Measurements from ENCODE around the gene FSCB. TPM values are rescaled to one million over a fixed set of nuclear protein-coding genes. Genes with fewer than 3 reads are reported as not detected.
"Not testable (repeated sequence)": the region's sequence is repeated elsewhere in the genome, so short reads cannot be mapped to it uniquely, and the experiment has no call there.

The FSCB gene, protein sequence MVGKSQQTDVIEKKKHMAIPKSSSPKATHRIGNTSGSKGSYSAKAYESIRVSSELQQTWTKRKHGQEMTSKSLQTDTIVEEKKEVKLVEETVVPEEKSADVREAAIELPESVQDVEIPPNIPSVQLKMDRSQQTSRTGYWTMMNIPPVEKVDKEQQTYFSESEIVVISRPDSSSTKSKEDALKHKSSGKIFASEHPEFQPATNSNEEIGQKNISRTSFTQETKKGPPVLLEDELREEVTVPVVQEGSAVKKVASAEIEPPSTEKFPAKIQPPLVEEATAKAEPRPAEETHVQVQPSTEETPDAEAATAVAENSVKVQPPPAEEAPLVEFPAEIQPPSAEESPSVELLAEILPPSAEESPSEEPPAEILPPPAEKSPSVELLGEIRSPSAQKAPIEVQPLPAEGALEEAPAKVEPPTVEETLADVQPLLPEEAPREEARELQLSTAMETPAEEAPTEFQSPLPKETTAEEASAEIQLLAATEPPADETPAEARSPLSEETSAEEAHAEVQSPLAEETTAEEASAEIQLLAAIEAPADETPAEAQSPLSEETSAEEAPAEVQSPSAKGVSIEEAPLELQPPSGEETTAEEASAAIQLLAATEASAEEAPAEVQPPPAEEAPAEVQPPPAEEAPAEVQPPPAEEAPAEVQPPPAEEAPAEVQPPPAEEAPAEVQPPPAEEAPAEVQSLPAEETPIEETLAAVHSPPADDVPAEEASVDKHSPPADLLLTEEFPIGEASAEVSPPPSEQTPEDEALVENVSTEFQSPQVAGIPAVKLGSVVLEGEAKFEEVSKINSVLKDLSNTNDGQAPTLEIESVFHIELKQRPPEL
- under 0.01 TPM for total RNA-seq

DNA sequence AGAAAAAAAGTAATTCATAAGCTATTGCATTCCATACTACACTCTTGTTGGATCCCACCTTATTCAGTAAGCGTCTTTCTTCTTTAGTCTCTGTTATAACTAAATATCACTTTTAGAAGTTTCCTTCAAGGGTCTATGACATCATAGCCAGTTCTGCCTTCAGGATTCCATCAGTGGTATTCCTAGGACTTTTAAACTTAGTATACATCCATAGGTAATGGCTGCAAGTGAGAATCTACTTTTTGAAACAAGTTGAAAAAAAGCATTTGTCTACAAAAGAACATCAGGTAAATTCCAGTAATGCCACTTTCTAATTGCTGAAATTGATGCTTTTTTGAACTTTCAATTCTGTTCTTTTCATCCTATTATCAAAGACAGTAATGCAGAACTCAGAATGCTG is at the start of gene FSCB:
TSS of gene FSCB (minus strand) at position 101 of the 400 bp plus-strand sequence. CDS start 296 bp downstream, outside the sequence.
- Histone ChIP-seq H3K27me3 (ENCODE audit: insufficient read depth, low read length) (no peaks in the 10 kb centered on the region), H3K9me3 (ENCODE audit: low read depth, low read length) (no peaks in the 10 kb centered on the region), H3K4me3 (ENCODE audit: low read length) (no peak within 1 kb of the TSS), H3K4me1 (ENCODE audit: insufficient read depth, low read length) (no peaks in the 10 kb centered on the region)

DNA sequence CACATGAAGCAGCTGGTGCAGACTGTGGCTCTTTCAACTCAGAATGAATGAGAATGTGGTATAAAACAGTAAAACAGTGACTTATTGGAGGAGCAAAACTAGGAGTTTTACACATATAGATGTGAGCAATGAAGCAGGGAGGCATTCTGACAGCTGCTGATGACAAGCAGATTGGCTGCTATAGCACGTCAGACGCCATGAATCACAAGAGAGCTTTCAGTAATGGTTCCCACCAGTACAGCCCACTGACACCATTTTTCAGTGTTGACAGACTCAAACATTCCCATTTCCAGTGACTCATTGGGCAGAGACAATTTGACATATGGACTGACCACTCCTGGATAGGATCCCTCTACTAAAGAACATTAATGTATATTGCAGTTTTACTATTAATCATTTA is 24.6 kb upstream of the FSCB start:
- no peaks in the 10 kb centered on the region for H3K4me1 ChIP-seq (ENCODE audit: insufficient read depth, low read length)
- H3K27me3 ChIP-seq (ENCODE audit: insufficient read depth, low read length), result no peaks in the 10 kb centered on the region
- H3K9me3 ChIP-seq (ENCODE audit: low read depth, low read length), result peaks cover 9% of the 10 kb centered on the region
- H3K4me3 ChIP-seq (ENCODE audit: low read length), result no peak overlapping the region

DNA sequence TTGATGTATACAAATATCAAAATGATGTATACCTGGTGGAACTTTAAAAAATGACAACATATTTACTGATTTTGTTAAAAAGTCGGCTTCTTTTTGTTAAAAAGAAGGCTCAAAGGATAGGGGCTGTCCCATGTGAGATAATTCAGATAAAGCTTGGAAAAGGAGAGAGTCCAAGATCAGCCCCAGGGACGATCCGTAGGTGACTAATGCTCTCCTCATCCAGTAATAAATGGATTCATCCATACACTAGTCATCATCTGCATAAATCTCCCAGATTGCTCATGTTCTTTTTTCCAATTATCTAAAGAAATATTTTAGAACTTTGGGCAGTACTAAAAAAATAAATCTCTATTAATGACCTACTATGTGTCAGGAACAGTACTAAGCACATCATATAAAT is 23.4 kb upstream of the FSCB start:
- Histone ChIP-seq H3K4me3 (ENCODE audit: low read length) (no peak overlapping the region), H3K27me3 (ENCODE audit: insufficient read depth, low read length) (no peaks in the 10 kb centered on the region), H3K4me1 (ENCODE audit: insufficient read depth, low read length) (no peaks in the 10 kb centered on the region), H3K9me3 (ENCODE audit: low read depth, low read length) (peaks cover 9% of the 10 kb centered on the region)

DNA sequence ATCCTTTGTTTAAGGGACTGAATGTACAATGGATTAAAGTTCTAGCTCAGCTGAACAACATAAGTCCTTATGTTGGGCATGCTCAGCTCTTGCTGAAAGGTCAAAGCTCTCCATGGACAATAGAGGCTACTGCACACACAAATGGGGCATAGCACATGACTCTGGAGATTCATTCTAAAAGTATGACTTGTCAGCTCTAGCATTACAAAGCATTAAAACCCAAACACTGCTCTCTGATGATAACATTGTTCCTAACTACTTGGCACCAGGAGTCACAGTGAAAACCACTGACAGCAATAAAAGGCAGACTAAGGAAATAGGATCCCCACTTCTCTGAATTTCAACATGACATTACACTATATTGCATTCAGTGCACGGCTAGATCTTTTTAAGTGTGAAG is 21.9 kb upstream of the FSCB start:
- Histone ChIP-seq H3K9me3 (ENCODE audit: low read depth, low read length) (peaks cover 4% of the 10 kb centered on the region), H3K27me3 (ENCODE audit: insufficient read depth, low read length) (no peaks in the 10 kb centered on the region), H3K4me3 (ENCODE audit: low read length) (no peak overlapping the region), H3K4me1 (ENCODE audit: insufficient read depth, low read length) (no peaks in the 10 kb centered on the region)

DNA sequence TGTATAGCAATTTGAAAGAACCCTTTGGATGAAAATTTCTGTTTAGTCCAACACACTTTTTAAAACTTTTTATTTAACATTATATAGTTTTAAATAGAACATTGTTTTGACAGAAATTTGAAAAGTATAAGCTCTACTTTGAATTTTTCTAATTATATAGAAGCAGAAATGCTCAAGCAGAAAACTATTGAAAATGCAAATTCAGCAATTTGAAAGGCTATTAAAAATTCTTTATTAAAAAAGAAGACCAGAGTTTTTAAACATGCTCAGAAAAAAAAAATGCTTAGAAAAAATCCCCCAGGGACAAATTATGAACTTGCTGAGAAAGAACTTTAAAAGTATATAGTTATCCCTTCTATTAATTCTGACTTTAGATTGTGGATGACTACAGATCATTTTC is 21.1 kb upstream of the FSCB start:
- H3K4me1 ChIP-seq (ENCODE audit: insufficient read depth, low read length), result no peaks in the 10 kb centered on the region
- no peak overlapping the region for H3K4me3 ChIP-seq (ENCODE audit: low read length)
- no peaks in the 10 kb centered on the region for H3K27me3 ChIP-seq (ENCODE audit: insufficient read depth, low read length)
- H3K9me3 ChIP-seq (ENCODE audit: low read depth, low read length), result peaks cover 4% of the 10 kb centered on the region

DNA sequence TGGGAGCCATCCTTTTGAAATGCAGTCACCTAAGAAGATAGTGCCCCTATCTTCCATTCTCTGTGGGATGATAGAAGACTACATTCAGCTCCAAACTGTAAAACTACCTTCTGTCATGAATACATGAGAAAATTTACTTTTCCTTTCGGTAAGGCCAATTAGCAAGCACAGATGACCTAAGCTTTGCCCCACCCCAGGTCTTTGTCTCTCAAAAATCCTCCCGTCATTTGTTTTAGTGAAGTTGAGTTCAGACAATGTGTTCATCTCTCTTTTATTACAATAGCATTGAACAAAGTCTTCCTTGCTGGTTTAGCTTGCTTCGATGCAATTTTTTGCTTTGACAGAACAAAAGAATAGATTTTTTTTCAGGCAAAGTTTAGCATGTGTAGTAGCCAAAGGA is 18.2 kb upstream of the FSCB start:
- no peak overlapping the region for H3K4me3 ChIP-seq (ENCODE audit: low read length)
- H3K27me3 ChIP-seq (ENCODE audit: insufficient read depth, low read length), result no peaks in the 10 kb centered on the region
- no peaks in the 10 kb centered on the region for H3K4me1 ChIP-seq (ENCODE audit: insufficient read depth, low read length)
- H3K9me3 ChIP-seq (ENCODE audit: low read depth, low read length), result peaks cover 4% of the 10 kb centered on the region

DNA sequence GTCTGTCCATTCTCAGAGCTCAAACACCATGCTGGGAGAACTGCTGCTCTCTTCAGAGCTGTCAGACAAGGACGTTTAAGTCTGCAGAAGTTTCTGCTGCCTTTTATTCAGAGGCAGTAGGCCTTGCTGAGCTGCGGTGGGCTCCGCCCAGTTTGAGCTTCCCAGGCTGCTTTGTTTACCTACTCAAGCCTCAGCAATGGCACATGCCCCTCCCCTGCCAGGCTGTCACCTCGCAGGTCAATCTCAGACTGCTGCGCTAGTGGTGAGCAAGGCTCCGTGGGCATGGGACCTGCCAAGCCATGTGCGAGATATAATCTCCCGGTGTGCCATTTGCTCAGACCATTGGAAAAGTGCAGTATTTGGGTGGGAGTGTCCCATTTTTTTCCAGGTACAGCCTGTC is 8.6 kb upstream of the FSCB start:
- not testable (repeated sequence) for H3K4me3 ChIP-seq (ENCODE audit: low read length); H3K27me3 ChIP-seq (ENCODE audit: insufficient read depth, low read length); H3K4me1 ChIP-seq (ENCODE audit: insufficient read depth, low read length)
- H3K9me3 ChIP-seq (ENCODE audit: low read depth, low read length), result peaks cover 12% of the 10 kb centered on the region

DNA sequence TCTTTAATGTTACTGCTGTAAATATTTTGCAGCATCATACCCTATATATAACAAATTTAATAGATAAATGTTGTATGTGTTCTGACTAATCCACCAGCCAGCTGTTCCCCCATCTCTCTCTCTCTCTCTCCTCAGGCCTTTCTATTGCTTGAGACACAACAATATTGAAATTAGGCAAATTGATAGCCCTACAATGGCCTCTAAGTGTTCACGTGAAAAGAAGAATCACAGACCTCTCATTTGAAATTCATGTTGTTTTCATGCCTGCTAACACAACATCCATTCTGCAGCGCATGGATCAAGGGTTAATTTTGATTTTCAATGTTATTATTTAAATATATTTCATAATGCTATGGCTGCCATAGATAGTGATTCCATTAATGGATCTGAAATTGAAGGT is 1.8 kb upstream of the FSCB start:
- no peak overlapping the region for H3K4me3 ChIP-seq (ENCODE audit: low read length)
- no peaks in the 10 kb centered on the region for H3K27me3 ChIP-seq (ENCODE audit: insufficient read depth, low read length)
- no peaks in the 10 kb centered on the region for H3K9me3 ChIP-seq (ENCODE audit: low read depth, low read length)
- no peaks in the 10 kb centered on the region for H3K4me1 ChIP-seq (ENCODE audit: insufficient read depth, low read length)

DNA sequence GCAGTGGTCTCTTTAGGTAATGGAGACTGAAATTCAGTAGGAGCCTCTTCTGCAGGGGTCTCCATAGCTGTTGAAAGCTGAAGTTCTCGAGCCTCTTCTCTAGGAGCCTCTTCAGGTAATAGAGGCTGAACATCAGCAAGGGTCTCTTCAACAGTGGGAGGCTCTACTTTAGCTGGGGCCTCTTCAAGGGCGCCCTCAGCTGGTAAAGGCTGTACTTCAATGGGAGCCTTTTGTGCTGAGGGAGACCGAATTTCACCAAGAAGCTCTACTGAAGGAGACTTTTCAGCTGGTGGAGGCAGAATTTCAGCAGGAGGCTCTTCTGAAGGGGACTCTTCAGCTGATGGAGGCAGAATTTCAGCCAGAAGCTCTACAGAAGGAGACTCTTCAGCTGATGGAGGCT is 1.5 kb downstream of the FSCB start:
- H3K4me1 ChIP-seq (ENCODE audit: insufficient read depth, low read length), result no peaks in the 10 kb centered on the region
- H3K4me3 ChIP-seq (ENCODE audit: low read length), result no peak overlapping the region

DNA sequence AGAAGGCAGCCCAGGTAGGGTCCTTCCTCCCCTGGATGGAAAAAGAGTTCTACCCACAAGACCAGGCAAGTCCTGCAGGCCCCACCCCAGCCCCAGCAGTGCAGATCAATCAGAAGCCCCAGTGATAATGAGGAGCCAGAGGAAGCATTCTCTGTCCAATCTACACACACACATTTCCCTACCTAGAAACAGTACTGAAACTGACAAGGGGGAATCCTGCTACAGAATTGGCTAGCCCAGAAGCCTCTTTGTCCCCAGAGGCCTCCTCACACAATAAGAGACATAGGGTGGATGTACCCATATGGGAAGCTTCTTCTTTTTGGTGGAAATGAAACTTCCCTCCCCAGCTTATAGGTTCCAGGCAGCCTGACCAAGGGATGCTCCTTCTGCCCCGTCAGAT is 9.9 kb downstream of the FSCB start:
- H3K9me3 ChIP-seq (ENCODE audit: low read depth, low read length), result peaks cover 5% of the 10 kb centered on the region
- H3K27me3 ChIP-seq (ENCODE audit: insufficient read depth, low read length), result no peaks in the 10 kb centered on the region
- no peaks in the 10 kb centered on the region for H3K4me1 ChIP-seq (ENCODE audit: insufficient read depth, low read length)
- no peak overlapping the region for H3K4me3 ChIP-seq (ENCODE audit: low read length)

More for the DNA sequence above, 1.5 kb downstream of the FSCB start:
- no peaks in the 10 kb centered on the region for H3K27me3 ChIP-seq (ENCODE audit: insufficient read depth, low read length)
- H3K9me3 ChIP-seq (ENCODE audit: low read depth, low read length), result peaks cover 5% of the 10 kb centered on the region

DNA sequence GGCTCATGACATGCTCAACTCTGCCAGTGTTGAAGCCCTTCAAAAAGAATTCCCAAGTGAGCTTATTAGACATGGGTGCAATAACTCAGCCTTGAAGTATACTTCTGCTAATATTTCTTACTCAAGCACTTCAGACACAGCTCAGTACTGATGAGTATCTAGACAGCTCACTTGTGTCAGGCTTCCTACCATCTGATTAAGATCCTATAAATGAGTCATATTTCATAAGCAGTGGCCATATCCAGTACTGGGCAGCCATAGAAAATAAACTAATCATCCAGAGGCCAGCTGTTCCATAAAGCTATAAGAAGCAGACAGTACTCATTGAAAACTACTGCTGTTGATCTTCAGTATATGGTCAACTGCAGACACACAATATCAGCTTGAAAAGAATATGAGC is 12.9 kb downstream of the FSCB start:
- H3K9me3 ChIP-seq (ENCODE audit: low read depth, low read length), result no peaks in the 10 kb centered on the region
- H3K4me1 ChIP-seq (ENCODE audit: insufficient read depth, low read length), result no peaks in the 10 kb centered on the region

DNA sequence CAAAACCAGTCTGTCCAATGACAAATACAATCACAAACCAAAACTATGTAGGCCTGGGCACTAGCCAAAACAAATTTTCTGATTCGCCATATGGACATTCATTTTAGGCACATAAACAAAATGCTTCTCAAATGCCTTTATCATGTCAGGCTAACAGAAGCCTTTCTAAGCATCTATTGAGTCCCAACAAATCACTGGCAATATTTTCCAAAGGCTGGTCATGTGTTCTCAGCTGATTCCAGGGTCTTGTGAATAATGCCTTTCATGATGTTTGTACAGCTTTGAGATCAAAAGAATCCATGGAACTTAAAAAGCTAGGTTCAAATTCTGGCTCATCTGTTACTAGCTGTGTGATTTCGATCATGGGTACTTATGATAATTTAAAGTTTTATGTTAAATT is 16.1 kb downstream of the FSCB start:
- H3K4me3 ChIP-seq (ENCODE audit: low read length), result no peak overlapping the region
- no peaks in the 10 kb centered on the region for H3K4me1 ChIP-seq (ENCODE audit: insufficient read depth, low read length)
- H3K9me3 ChIP-seq (ENCODE audit: low read depth, low read length), result no peaks in the 10 kb centered on the region
- no peaks in the 10 kb centered on the region for H3K27me3 ChIP-seq (ENCODE audit: insufficient read depth, low read length)

More for the DNA sequence above, 12.9 kb downstream of the FSCB start:
- no peaks in the 10 kb centered on the region for H3K27me3 ChIP-seq (ENCODE audit: insufficient read depth, low read length)
- no peak overlapping the region for H3K4me3 ChIP-seq (ENCODE audit: low read length)

DNA sequence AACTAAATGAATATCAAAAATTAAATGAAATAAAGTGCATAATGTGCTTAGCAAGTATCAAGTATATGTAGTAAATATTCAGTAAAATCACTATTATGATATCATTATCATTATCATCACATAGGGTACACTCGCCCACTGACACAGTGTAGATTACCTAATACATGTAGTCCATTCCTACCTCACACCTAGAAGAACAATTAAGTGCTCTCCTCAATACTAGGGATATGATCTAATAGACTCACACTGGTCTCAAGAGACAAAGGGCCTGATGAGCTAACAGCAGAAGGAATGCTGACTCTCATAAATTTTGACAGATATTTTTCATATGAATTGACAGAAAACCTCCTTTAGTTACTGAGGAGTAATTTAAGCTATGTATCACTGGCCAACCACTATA is 29.1 kb downstream of the FSCB start:
- Histone ChIP-seq H3K9me3 (ENCODE audit: low read depth, low read length) (no peaks in the 10 kb centered on the region), H3K4me1 (ENCODE audit: insufficient read depth, low read length) (no peaks in the 10 kb centered on the region), H3K4me3 (ENCODE audit: low read length) (no peak overlapping the region), H3K27me3 (ENCODE audit: insufficient read depth, low read length) (no peaks in the 10 kb centered on the region)

DNA sequence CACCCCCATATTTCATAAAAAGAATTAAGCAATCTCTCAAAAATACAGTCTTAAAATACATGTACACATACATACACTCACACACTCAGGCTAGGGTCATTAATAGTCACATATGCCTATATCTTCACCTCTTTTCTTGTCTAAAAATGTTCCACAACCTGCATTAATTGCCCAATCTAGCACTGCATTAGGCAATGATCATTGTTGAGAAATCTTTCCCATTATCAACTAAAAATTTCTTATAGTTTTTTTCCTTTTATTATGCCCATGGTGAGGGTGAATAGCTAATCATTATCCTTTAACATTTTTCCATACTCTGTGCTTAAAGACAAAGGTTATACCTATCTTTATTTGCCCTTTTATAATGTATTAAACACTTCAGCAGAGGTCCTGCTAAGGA is 38.3 kb downstream of the FSCB start:
- Histone ChIP-seq H3K27me3 (ENCODE audit: insufficient read depth, low read length) (no peaks in the 10 kb centered on the region), H3K4me1 (ENCODE audit: insufficient read depth, low read length) (no peaks in the 10 kb centered on the region), H3K4me3 (ENCODE audit: low read length) (no peak overlapping the region), H3K9me3 (ENCODE audit: low read depth, low read length) (no peaks in the 10 kb centered on the region)

DNA sequence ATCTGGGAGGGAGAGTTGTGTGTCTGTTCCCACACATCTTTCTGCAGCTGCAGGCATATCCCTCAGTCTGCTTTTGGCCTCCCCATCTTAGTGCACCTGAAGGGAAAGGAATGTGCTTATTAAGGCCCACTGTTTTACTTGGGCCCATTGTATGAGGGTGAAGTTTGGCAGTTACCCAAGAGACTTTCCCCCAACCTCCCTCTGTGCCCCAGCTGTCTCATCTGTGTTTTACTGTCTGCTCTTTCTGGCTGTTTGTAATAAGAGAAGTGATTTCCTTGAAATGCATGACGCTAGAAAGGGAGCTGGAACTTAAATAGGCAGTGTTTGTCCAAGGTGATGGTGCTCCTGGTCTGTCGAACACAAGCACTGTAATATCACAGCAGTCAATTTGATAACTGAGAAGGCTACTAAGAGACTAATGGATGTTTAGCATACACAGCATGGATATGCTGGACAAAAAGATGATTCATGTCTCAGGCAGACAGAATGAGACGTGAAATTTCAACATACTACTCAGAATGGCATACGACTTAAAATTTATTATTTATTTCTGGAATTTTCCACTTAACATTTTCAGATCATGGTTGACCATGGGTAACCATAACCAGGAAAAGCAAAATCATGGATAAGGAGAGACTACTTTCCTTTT is 43.6 kb downstream of the FSCB start:
- Histone ChIP-seq H3K9me3 (ENCODE audit: low read depth, low read length) (no peaks in the 10 kb centered on the region), H3K4me3 (ENCODE audit: low read length) (no peak overlapping the region), H3K27me3 (ENCODE audit: insufficient read depth, low read length) (no peaks in the 10 kb centered on the region), H3K4me1 (ENCODE audit: insufficient read depth, low read length) (no peaks in the 10 kb centered on the region)
